ES-I3 (cell line): ENCODE results near the gene CCL4.

Experiments used
- H3K36me3 ChIP-seq: 2 replicates; pipeline ENCODE4 v1.6.1; 2013; ENCODE audit warnings: mild to moderate bottlenecking, low read length, control low read depth, moderate library complexity; ENCODE audit not compliant: insufficient read depth
- H3K4me1 ChIP-seq: 2 replicates; pipeline ENCODE4 v1.6.1; 2013; ENCODE audit warnings: mild to moderate bottlenecking, control low read depth, low read length; ENCODE audit not compliant: insufficient read depth
- H3K9ac ChIP-seq: 2 replicates; pipeline ENCODE4 v1.6.1; 2013; ENCODE audit warnings: low read depth, mild to moderate bottlenecking, low read length, moderate library complexity
- H3K9me3 ChIP-seq: 2 replicates; pipeline ENCODE4 v1.6.1; 2013; ENCODE audit warnings: mild to moderate bottlenecking, low read length, moderate library complexity; ENCODE audit not compliant: control insufficient read depth, insufficient read depth

Gene CCL4

GRCh38 chr17:36153895-36154610, 50.4 kb downstream of the CCL4 start:
- Histone ChIP-seq H3K9me3 (no peaks in the 10 kb centered on the region), H3K9ac (no peak overlapping the region), H3K4me1 (no peaks in the 10 kb centered on the region), H3K36me3 (no peaks in the 10 kb centered on the region)
